Gastrocnemius medialis (tissue), 4 donors: ENCODE measurements around the gene SCGB3A2.

Experiments used
- POLR2A ChIP-seq, 2 donors: fragments of 450-650 bp; IDR thresholded peaks; one replicate each; pipeline ENCODE4 v1.6.1; 2017; ENCODE audit warnings: antibody characterized with exemption in 2 of 2, mild to moderate bottlenecking in 2 of 2, moderate library complexity in 2 of 2
- TF ChIP-seq, protein P1 (sequence below), 5 experiments: fragments of 450-650 bp in 3 of 5; fragments of 200-600 bp in 2 of 5; sonication (generic) in 2 of 5; IDR thresholded peaks in 4 of 5; conservative IDR thresholded peaks in 1 of 5; 1 replicate in 4 of 5; 2 replicates in 1 of 5; pipeline ENCODE4 v1.5.1; 2016 to 2019; ENCODE audit warnings: antibody characterized with exemption in 5 of 5, mild to moderate bottlenecking in 3 of 5, moderate library complexity in 3 of 5

DNA sequence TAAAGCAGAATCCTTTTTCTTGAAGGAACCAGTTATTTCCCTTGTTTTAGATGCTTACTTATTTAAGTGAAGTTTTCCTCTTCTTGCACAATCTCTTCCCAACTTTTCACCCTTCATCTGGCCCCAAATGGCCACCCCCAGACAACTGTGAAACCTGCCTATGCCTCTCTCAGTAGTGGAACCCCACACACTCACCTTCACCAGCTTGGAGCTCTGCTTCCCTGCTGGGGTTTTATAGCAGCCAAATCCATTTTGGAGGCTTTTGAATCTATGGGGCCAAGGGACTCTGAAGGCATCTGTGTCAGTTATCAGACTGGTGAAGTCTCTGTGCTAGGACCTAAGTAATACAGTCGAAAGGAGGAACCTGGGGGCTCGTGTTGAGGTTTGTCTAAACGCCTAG is 24.2 kb upstream of the SCGB3A2 start:
- TF ChIP-seq, protein P1, sequence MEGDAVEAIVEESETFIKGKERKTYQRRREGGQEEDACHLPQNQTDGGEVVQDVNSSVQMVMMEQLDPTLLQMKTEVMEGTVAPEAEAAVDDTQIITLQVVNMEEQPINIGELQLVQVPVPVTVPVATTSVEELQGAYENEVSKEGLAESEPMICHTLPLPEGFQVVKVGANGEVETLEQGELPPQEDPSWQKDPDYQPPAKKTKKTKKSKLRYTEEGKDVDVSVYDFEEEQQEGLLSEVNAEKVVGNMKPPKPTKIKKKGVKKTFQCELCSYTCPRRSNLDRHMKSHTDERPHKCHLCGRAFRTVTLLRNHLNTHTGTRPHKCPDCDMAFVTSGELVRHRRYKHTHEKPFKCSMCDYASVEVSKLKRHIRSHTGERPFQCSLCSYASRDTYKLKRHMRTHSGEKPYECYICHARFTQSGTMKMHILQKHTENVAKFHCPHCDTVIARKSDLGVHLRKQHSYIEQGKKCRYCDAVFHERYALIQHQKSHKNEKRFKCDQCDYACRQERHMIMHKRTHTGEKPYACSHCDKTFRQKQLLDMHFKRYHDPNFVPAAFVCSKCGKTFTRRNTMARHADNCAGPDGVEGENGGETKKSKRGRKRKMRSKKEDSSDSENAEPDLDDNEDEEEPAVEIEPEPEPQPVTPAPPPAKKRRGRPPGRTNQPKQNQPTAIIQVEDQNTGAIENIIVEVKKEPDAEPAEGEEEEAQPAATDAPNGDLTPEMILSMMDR (IDR thresholded peaks at IDR 0.05 in 4 of 5, conservative IDR thresholded peaks at IDR 0.05 in 1 of 5), result no peak
- TF ChIP-seq POLR2A (IDR thresholded peaks at IDR 0.05), result no peak
